Smooth muscle cell of trachea (primary cell): Measurements from ENCODE around the gene GPR137C. TPM values are rescaled to one million over a fixed set of nuclear protein-coding genes. Genes with fewer than 3 reads are reported as not detected.

Experiments used
- total RNA-seq: library from RNA; depleted of rRNA; stranded (reverse); fragments of >200 nt; gene quantifications from 2 replicates; pipeline ENCODE4 v1.2.1, GENCODE V29; 2014

Gene GPR137C
- 0.17 and 0.58 TPM in 2 replicates for total RNA-seq

GRCh38 chr14:52552063-52552988 lies at the start of gene GPR137C, which contains the start of gene TXNDC16:
TSS of gene GPR137C (plus strand) at chr14:52552836. CDS start at chr14:52553148, 312 bp downstream.
TSS of gene TXNDC16 (minus strand) at chr14:52552505. CDS start at chr14:52543557, 8,948 bp downstream.

Other genes with a start within 250 kb of the GPR137C start
- 26.3 and 34.5 TPM in 2 replicates for gene PTGER2, start 238.5 kb upstream of the GPR137C start, total RNA-seq
- 2.0 and 4.9 TPM in 2 replicates for gene TXNDC16, start 331 bp upstream of the GPR137C start, total RNA-seq
- gene ERO1A, start 142.7 kb downstream of the GPR137C start, total RNA-seq: 104 and 106 TPM in 2 replicates
- gene PSMC6, start 154.4 kb downstream of the GPR137C start, total RNA-seq: 75.4 and 144 TPM in 2 replicates
- gene STYX, start 177.3 kb downstream of the GPR137C start, total RNA-seq: 18.0 and 25.5 TPM in 2 replicates
- gene GNPNAT1, start 238.8 kb downstream of the GPR137C start, total RNA-seq: 20.8 and 96.4 TPM in 2 replicates